Measurements from ENCODE around the gene RPL31.
A peak's percentile ranks its signal among the peaks of the same experiment; 100 is the strongest.
"Not testable (repeated sequence)": the region's sequence is repeated elsewhere in the genome, so short reads cannot be mapped to it uniquely, and the experiment has no call there.

RPL31 gene

GRCh38 chr2:101030866-101031554 is 28.9 kb downstream of the RPL31 start:
- DNase-seq: no peak

- no peak for DNase-seq
Observed at GRCh38 chr2:101032084-101032776, 30.1 kb downstream of the RPL31 start.

GRCh38 chr2:101036562-101036961 is 34.5 kb downstream of the RPL31 start:
- no peak for DNase-seq

- DNase-seq: no peak
Observed at GRCh38 chr2:101037161-101037755, 35.2 kb downstream of the RPL31 start.

GRCh38 chr2:101038455-101039255 is 36.6 kb downstream of the RPL31 start:
- DNase-seq: peak; percentile 14

- DNase-seq: no peak
Observed at GRCh38 chr2:101040072-101040471, 38.0 kb downstream of the RPL31 start.

GRCh38 chr2:101040761-101041160 is 38.7 kb downstream of the RPL31 start:
- no peak for DNase-seq

- DNase-seq: no peak
Observed at GRCh38 chr2:101041413-101041812, 39.3 kb downstream of the RPL31 start.

GRCh38 chr2:101045330-101045729 is 43.2 kb downstream of the RPL31 start:
- DNase-seq: no peak

- DNase-seq: no peak
Observed at GRCh38 chr2:101047075-101047766, 45.1 kb downstream of the RPL31 start.

GRCh38 chr2:101047774-101048173 is 45.7 kb downstream of the RPL31 start:
- no peak for DNase-seq

- DNase-seq: no peak
Observed at GRCh38 chr2:101048756-101049155, 46.7 kb downstream of the RPL31 start.

- not testable (repeated sequence) for DNase-seq
Observed at GRCh38 chr2:101050886-101051285, 48.8 kb downstream of the RPL31 start.

GRCh38 chr2:101052147-101052546 is 50.1 kb downstream of the RPL31 start:
- DNase-seq: no peak

- no peak for DNase-seq
Observed at GRCh38 chr2:101053117-101053516, 51.0 kb downstream of the RPL31 start.

Measured in stimulated activated CD4-positive, alpha-beta T cell treated with anti-CD3 and anti-CD28 coated beads, Interleukin-4, amount 100 ng/mL, for 24 hours (primary cell).